GM12865 (cell line): ENCODE results near the gene KLF9.

Experiments
- DNase-seq: peaks from one replicate; pipeline ENCODE4 v3.0.0; 2010; ENCODE audit warnings: low read depth
- H3K4me3 ChIP-seq: 2 replicates; pipeline ENCODE4 v1.5.1; 2011; ENCODE audit warnings: mild to moderate bottlenecking, low read depth, low read length, control low read depth
- TF ChIP-seq, protein P1 (sequence below): IDR thresholded peaks from 2 replicates; pipeline ENCODE4 v1.5.1; 2011; ENCODE audit warnings: low read length, control low read depth, low read depth, inconsistent platforms; ENCODE audit not compliant: insufficient read depth; ENCODE audit errors: missing control alignments

The KLF9 gene

GRCh38 chr9:70451765-70452164 lies 37.3 kb upstream of the KLF9 start:
- H3K4me3 ChIP-seq = no peak overlapping the region
- DNase-seq = no peak
- TF ChIP-seq, protein P1, sequence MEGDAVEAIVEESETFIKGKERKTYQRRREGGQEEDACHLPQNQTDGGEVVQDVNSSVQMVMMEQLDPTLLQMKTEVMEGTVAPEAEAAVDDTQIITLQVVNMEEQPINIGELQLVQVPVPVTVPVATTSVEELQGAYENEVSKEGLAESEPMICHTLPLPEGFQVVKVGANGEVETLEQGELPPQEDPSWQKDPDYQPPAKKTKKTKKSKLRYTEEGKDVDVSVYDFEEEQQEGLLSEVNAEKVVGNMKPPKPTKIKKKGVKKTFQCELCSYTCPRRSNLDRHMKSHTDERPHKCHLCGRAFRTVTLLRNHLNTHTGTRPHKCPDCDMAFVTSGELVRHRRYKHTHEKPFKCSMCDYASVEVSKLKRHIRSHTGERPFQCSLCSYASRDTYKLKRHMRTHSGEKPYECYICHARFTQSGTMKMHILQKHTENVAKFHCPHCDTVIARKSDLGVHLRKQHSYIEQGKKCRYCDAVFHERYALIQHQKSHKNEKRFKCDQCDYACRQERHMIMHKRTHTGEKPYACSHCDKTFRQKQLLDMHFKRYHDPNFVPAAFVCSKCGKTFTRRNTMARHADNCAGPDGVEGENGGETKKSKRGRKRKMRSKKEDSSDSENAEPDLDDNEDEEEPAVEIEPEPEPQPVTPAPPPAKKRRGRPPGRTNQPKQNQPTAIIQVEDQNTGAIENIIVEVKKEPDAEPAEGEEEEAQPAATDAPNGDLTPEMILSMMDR = no peak

DNA sequence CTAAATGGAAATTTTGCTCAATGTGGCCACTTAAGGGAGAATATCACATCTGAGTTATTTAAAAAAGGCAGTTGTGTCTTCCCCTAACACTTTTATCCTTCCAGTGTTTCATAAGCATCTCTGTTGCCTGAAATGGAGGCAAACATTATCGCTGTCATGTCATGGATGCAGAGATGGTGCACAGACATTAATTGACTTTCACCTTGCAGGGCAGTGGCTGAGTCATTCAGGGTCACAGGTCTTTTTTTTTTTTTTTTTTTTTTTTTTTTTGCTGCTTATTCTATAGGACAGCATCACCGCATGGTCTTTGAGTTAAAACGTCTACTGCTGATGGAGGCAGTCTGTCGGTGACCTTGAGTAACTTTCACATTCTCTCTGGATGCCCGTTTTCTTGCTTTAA lies 36.3 kb upstream of the KLF9 start:
- TF ChIP-seq, protein P1 = no peak
- no peak overlapping the region for H3K4me3 ChIP-seq
- DNase-seq = no peak

DNA sequence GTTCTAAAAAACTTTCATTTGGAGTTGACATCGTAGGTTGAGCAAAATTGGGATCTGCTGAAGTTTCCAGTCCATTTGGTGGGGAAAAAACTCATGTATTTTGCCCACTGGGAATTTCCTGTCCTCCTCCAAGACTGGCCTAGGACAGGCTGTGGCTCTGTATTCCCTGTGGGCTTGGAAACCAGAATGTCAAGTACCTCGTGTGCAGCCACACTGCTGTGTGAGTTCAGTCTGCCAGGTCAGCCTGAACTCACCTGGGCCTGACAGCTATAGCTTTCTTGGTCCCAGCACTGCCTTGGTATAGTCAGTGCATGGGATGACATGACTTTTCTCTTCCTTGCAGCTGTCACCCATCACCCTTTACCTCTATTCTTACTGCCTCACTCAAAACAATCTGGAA lies 35.0 kb upstream of the KLF9 start:
- TF ChIP-seq, protein P1 = no peak
- DNase-seq = no peak
- H3K4me3 ChIP-seq = no peak overlapping the region

DNA sequence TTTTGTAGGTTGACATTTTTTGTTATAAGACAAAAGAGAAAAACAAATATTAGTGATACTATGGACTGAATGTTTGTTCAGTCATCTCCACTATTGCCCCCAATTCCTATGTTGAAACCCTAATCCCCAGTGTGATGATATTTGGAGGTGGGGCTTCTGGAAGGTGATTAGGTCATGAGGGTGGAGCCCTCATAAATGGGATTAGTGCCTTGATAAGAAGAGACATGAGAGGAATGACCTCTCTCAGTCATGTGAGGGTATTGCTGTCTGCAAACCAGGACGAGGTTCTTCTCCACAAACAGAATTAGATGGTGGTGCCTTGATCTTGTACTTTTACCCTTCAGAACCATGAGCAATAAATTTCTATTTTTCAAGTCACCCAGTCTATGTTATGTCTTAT lies 34.5 kb upstream of the KLF9 start:
- H3K4me3 ChIP-seq = no peak overlapping the region
- TF ChIP-seq, protein P1 = no peak
- DNase-seq = no peak

- TF ChIP-seq, protein P1 = no peak
- DNase-seq = no peak
- H3K4me3 ChIP-seq = no peak overlapping the region
These were observed 30.4 kb upstream of the KLF9 start for GRCh38 chr9:70444904-70445303.

- TF ChIP-seq, protein P1 = no peak
- H3K4me3 ChIP-seq = no peak overlapping the region
- no peak for DNase-seq
These were observed 27.9 kb upstream of the KLF9 start for GRCh38 chr9:70442328-70442848.

GRCh38 chr9:70441622-70442021 lies 27.2 kb upstream of the KLF9 start:
- TF ChIP-seq, protein P1 = no peak
- H3K4me3 ChIP-seq = no peak overlapping the region
- no peak for DNase-seq
